Amygdala (tissue), 56 donors: ENCODE measurements around the gene ATP5F1B.
"Not testable (repeated sequence)": the region's sequence is repeated elsewhere in the genome, so short reads cannot be mapped to it uniquely, and the experiment has no call there.

Experiments used
- DNase-seq, 56 donors: peaks; one replicate each; lab custom pipeline; 2025; lab: John Stamatoyannopoulos, UW

The ATP5F1B gene

GRCh38 chr12:56653781-56654180 lies 8.0 kb upstream of the ATP5F1B start:
- not testable (repeated sequence) for DNase-seq

- DNase-seq, result not testable (repeated sequence)
Observed at GRCh38 chr12:56648023-56648422, 2.2 kb upstream of the ATP5F1B start.

GRCh38 chr12:56645201-56645716 lies 525 bp downstream of the ATP5F1B start:
- peak in 10 of 56 donors; percentile 10 to 45 (median 23) for DNase-seq

- no peak for DNase-seq
Observed at GRCh38 chr12:56644654-56645053, 1.1 kb downstream of the ATP5F1B start.

- DNase-seq, result no peak
Observed at GRCh38 chr12:56641219-56641618, 4.6 kb downstream of the ATP5F1B start.

- no peak for DNase-seq
Observed at GRCh38 chr12:56637621-56638020, 8.2 kb downstream of the ATP5F1B start.

GRCh38 chr12:56636675-56637540 lies 8.9 kb downstream of the ATP5F1B start:
- peak; percentile 51 to 99 (median 91) for DNase-seq

GRCh38 chr12:56635806-56636674 lies 9.7 kb downstream of the ATP5F1B start:
- peak in 54 of 56 donors; percentile 35 to 89 (median 74) for DNase-seq

- peak in 49 of 56 donors; percentile 11 to 77 (median 49) for DNase-seq
Observed at GRCh38 chr12:56634837-56635791, 10.7 kb downstream of the ATP5F1B start.

- DNase-seq, result peak in 16 of 56 donors; percentile 11 to 63 (median 29)
Observed at GRCh38 chr12:56634242-56634836, 11.4 kb downstream of the ATP5F1B start.

- DNase-seq, result peak in 1 of 56 donors; percentile 1
Observed at GRCh38 chr12:56633468-56634241, 12.1 kb downstream of the ATP5F1B start.

- DNase-seq, result no peak
Observed at GRCh38 chr12:56632701-56633467, 12.9 kb downstream of the ATP5F1B start.

- DNase-seq, result peak in 30 of 56 donors; percentile 3 to 68 (median 21)
Observed at GRCh38 chr12:56631790-56632700, 13.7 kb downstream of the ATP5F1B start.

GRCh38 chr12:56630180-56630632 lies 15.6 kb downstream of the ATP5F1B start, which contains the start of gene BAZ2A:
Gene BAZ2A, minus strand, starts transcription at chr12:56630326. Its CDS starts 12,796 bp downstream, at chr12:56617530.
- peak; percentile 38 to 96 (median 82) for DNase-seq

GRCh38 chr12:56629459-56630179 lies 16.2 kb downstream of the ATP5F1B start:
- peak in 28 of 56 donors; percentile 9 to 77 (median 48) for DNase-seq
